Measurements from ENCODE around the gene CHCT1. TPM values are rescaled to one million over a fixed set of nuclear protein-coding genes. Genes with fewer than 3 reads are reported as not detected.

The CHCT1 gene
- total RNA-seq, 1 experiment from 2014 or later, result not detected

Other genes with a start within 250 kb of the CHCT1 start
- gene USP32, start 30.4 kb upstream of the CHCT1 start, total RNA-seq (2014; rRNA removed), result 34.0 and 34.1 TPM in 2 replicates
- 17.1 and 21.4 TPM in 2 replicates for gene APPBP2, start 103.8 kb downstream of the CHCT1 start, total RNA-seq (2014; rRNA removed)
- 8.2 and 8.4 TPM in 2 replicates for gene PPM1D, start 177.7 kb downstream of the CHCT1 start, total RNA-seq (2014; rRNA removed)

Measured in PC-3 (cell line).